ENCODE data around the gene ANKRD44. TPM values are rescaled to one million over a fixed set of nuclear protein-coding genes. Genes with fewer than 3 reads are reported as not detected.

ANKRD44 gene
- total RNA-seq, 1 donor from 2014 or later = 8.1 TPM

GRCh38 chr2:196955036-196955435 lies 355.5 kb downstream of the ANKRD44 start:
- Mint-ChIP-seq H3K27ac (ENCODE audit: unreplicated experiment) (no peak overlapping the region), H3K4me3 (ENCODE audit: unreplicated experiment) (no peak overlapping the region)

DNA sequence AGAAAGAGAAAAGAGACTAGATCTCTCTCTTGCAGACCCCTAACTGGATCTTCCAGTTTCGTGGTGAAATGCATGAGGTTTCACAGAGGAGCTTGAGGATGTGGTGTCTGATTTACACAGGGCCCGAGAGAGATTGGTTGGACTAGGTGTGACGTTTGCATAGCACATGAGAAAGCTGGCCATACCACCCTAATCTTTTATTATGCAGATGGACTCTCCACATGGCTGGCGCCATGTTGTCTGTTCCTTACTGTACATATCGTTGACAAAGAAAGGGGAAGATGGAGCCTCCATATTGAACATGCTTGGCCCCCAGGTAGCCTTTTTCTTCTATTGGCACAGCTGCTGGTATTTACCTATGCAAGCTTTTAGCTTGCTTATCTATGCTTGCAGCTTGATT lies 356.6 kb downstream of the ANKRD44 start:
- Mint-ChIP-seq H3K9me3 (ENCODE audit: unreplicated experiment) (no peaks in the 10 kb centered on the region), H3K4me1 (ENCODE audit: unreplicated experiment) (no peaks in the 10 kb centered on the region), H3K4me3 (ENCODE audit: unreplicated experiment) (no peak overlapping the region)

More at GRCh38 chr2:196955036-196955435, 355.5 kb downstream of the ANKRD44 start:
- Mint-ChIP-seq H3K36me3 (ENCODE audit: low read depth, unreplicated experiment) (no peaks in the 10 kb centered on the region), H3K27me3 (ENCODE audit: unreplicated experiment) (no peaks in the 10 kb centered on the region), H3K9me3 (ENCODE audit: unreplicated experiment) (no peaks in the 10 kb centered on the region), H3K4me1 (ENCODE audit: unreplicated experiment) (no peaks in the 10 kb centered on the region)
- TF ChIP-seq, protein P1, sequence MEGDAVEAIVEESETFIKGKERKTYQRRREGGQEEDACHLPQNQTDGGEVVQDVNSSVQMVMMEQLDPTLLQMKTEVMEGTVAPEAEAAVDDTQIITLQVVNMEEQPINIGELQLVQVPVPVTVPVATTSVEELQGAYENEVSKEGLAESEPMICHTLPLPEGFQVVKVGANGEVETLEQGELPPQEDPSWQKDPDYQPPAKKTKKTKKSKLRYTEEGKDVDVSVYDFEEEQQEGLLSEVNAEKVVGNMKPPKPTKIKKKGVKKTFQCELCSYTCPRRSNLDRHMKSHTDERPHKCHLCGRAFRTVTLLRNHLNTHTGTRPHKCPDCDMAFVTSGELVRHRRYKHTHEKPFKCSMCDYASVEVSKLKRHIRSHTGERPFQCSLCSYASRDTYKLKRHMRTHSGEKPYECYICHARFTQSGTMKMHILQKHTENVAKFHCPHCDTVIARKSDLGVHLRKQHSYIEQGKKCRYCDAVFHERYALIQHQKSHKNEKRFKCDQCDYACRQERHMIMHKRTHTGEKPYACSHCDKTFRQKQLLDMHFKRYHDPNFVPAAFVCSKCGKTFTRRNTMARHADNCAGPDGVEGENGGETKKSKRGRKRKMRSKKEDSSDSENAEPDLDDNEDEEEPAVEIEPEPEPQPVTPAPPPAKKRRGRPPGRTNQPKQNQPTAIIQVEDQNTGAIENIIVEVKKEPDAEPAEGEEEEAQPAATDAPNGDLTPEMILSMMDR (IDR thresholded peaks at IDR 0.05; ENCODE audit: unreplicated experiment) = no peak
- no peak for DNase-seq (ENCODE audit: low spot score)

GRCh38 chr2:196952936-196953335 lies 357.6 kb downstream of the ANKRD44 start:
- H3K4me3 Mint-ChIP-seq (ENCODE audit: unreplicated experiment) = no peak overlapping the region

More for the DNA sequence above, 356.6 kb downstream of the ANKRD44 start:
- no peaks in the 10 kb centered on the region for H3K36me3 Mint-ChIP-seq (ENCODE audit: low read depth, unreplicated experiment)
- DNase-seq (ENCODE audit: low spot score) = no peak
- TF ChIP-seq, protein P1 (IDR thresholded peaks at IDR 0.05; ENCODE audit: unreplicated experiment) = no peak
- no peaks in the 10 kb centered on the region for H3K27me3 Mint-ChIP-seq (ENCODE audit: unreplicated experiment)
- no peak overlapping the region for H3K27ac Mint-ChIP-seq (ENCODE audit: unreplicated experiment)

GRCh38 chr2:196951973-196952372 lies 358.6 kb downstream of the ANKRD44 start:
- no peak for DNase-seq (ENCODE audit: low spot score)
- Mint-ChIP-seq H3K4me3 (ENCODE audit: unreplicated experiment) (no peak overlapping the region), H3K4me1 (ENCODE audit: unreplicated experiment) (no peaks in the 10 kb centered on the region), H3K36me3 (ENCODE audit: low read depth, unreplicated experiment) (no peaks in the 10 kb centered on the region), H3K27me3 (ENCODE audit: unreplicated experiment) (no peaks in the 10 kb centered on the region), H3K9me3 (ENCODE audit: unreplicated experiment) (no peaks in the 10 kb centered on the region), H3K27ac (ENCODE audit: unreplicated experiment) (no peak overlapping the region)
- TF ChIP-seq, protein P1 (IDR thresholded peaks at IDR 0.05; ENCODE audit: unreplicated experiment) = no peak

More at GRCh38 chr2:196952936-196953335, 357.6 kb downstream of the ANKRD44 start:
- Mint-ChIP-seq H3K36me3 (ENCODE audit: low read depth, unreplicated experiment) (no peaks in the 10 kb centered on the region), H3K27me3 (ENCODE audit: unreplicated experiment) (no peaks in the 10 kb centered on the region), H3K4me1 (ENCODE audit: unreplicated experiment) (no peaks in the 10 kb centered on the region), H3K27ac (ENCODE audit: unreplicated experiment) (no peak overlapping the region), H3K9me3 (ENCODE audit: unreplicated experiment) (no peaks in the 10 kb centered on the region)
- TF ChIP-seq, protein P1 (IDR thresholded peaks at IDR 0.05; ENCODE audit: unreplicated experiment) = no peak
- DNase-seq (ENCODE audit: low spot score) = no peak

DNA sequence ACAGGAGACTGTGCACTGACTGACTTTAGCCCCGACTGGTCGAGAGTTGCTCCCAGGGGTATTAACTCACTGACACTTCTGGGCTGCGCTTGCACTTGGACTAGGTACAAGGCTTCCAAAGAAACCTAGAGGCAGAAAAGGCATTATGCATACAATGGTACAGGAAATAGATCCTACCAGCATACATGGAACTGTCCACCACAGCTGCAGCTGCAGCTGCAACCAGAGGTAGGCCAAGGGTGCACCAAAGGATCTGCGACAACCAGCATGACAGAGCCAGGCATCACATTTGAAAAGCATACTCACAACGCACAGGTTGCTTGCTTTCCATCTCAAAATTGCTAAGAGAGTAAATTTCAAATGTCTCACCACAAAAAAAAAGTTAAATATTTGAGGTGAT lies 361.5 kb downstream of the ANKRD44 start:
- no peaks in the 10 kb centered on the region for H3K27me3 Mint-ChIP-seq (ENCODE audit: unreplicated experiment)
- H3K27ac Mint-ChIP-seq (ENCODE audit: unreplicated experiment) = no peak overlapping the region
- DNase-seq (ENCODE audit: low spot score) = no peak
- TF ChIP-seq, protein P1 (IDR thresholded peaks at IDR 0.05; ENCODE audit: unreplicated experiment) = no peak
- H3K9me3 Mint-ChIP-seq (ENCODE audit: unreplicated experiment) = no peaks in the 10 kb centered on the region
- no peak overlapping the region for H3K4me3 Mint-ChIP-seq (ENCODE audit: unreplicated experiment)
- no peaks in the 10 kb centered on the region for H3K4me1 Mint-ChIP-seq (ENCODE audit: unreplicated experiment)
- no peaks in the 10 kb centered on the region for H3K36me3 Mint-ChIP-seq (ENCODE audit: low read depth, unreplicated experiment)
